Activated CD4-positive, alpha-beta T cell treated with anti-CD3 and anti-CD28 coated beads, Interleukin-2, amount 10 ng/mL, durations not matched to agents 24 days and 14 days (primary cell): ENCODE data around the gene ATP5F1D. TPM values are rescaled to one million over a fixed set of nuclear protein-coding genes. Genes with fewer than 3 reads are reported as not detected.

ENCODE experiments used
- DNase-seq: peaks from one replicate; pipeline ENCODE4 v3.0.0; 2022
- H3K27ac Mint-ChIP-seq: one replicate; pipeline ENCODE4 v1.8.0; 2022; ENCODE audit warnings: mild to moderate bottlenecking, mixed read lengths
- H3K27me3 Mint-ChIP-seq: one replicate; pipeline ENCODE4 v1.8.0; 2022; ENCODE audit warnings: mixed read lengths
- H3K36me3 Mint-ChIP-seq: one replicate; pipeline ENCODE4 v1.8.0; 2022; ENCODE audit warnings: low read depth, mild to moderate bottlenecking, mixed read lengths
- H3K4me1 Mint-ChIP-seq: one replicate; pipeline ENCODE4 v1.8.0; 2021; ENCODE audit warnings: mixed read lengths
- H3K4me3 Mint-ChIP-seq: one replicate; pipeline ENCODE4 v1.8.0; 2022; ENCODE audit warnings: mild to moderate bottlenecking, moderate library complexity, mixed read lengths
- H3K9me3 Mint-ChIP-seq: one replicate; pipeline ENCODE4 v1.8.0; 2021; ENCODE audit warnings: mixed read lengths
- intact Hi-C: fragments of 100-400 bp; cut with micrococcal nuclease; formaldehyde crosslinking; loops from one replicate; pipeline ENCODE4 v1.15.1; 2023
- total RNA-seq: library from RNA; stranded (reverse); gene quantifications from 2 replicates; pipeline ENCODE4 v1.2.3, GENCODE V29; 2022

Gene ATP5F1D
- total RNA-seq, 1 donor from 2014 or later, result 269 TPM

DNA sequence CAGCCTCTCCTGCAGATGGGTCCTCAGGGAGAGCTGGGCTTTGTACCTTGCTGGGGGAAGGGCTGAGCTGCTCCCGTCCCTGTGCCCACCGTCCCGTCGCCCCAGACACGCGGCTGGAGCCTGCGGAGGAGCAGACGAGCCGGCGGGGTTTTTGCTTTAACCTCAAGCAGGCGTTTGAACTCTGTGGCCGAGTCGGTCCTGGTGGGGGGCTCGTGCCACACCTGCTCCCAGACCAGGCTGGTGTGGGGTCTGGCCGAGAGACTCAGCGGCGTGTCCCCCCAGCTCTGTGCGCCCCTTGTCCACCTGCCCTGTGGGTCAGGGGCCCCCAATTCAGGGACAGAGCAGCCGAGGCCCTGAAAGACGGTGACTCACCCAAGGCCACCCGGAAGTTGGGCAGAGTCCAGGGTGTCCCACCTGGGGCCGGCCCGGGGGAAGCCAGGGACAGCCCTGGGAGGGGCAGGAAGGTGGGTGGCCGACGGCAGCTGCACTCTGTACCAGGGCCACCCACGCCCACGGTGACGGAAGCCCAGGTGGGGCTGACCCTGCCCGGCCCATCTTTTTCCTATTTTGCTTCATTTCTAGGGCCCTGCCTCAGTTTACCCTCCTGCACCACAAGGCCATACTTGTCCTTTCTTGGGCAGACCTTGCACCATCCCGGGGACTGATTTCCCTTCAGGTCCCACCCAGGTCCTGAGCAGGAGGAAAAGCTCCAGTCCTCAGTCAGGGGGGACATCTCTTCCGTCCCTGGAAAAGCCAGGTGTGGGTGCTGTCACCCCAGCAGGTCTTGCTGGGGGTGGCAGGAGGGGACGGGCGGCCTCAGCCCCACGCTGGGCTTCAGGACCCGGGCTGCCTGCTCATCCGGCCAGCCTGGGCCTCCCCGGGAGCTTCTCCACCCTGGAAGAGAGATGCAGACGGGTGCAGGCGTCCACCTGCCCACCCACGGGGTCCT, 49.4 kb downstream of the ATP5F1D start:
- no peak overlapping the region for H3K27ac Mint-ChIP-seq
- intact Hi-C loops, result no loop called here
- peaks cover 2% of the 10 kb centered on the region for H3K4me1 Mint-ChIP-seq
- H3K9me3 Mint-ChIP-seq, result no peaks in the 10 kb centered on the region
- H3K36me3 Mint-ChIP-seq, result no peaks in the 10 kb centered on the region
- peaks cover 17% of the 10 kb centered on the region for H3K27me3 Mint-ChIP-seq
- no peak for DNase-seq
- H3K4me3 Mint-ChIP-seq, result no peak overlapping the region

DNA sequence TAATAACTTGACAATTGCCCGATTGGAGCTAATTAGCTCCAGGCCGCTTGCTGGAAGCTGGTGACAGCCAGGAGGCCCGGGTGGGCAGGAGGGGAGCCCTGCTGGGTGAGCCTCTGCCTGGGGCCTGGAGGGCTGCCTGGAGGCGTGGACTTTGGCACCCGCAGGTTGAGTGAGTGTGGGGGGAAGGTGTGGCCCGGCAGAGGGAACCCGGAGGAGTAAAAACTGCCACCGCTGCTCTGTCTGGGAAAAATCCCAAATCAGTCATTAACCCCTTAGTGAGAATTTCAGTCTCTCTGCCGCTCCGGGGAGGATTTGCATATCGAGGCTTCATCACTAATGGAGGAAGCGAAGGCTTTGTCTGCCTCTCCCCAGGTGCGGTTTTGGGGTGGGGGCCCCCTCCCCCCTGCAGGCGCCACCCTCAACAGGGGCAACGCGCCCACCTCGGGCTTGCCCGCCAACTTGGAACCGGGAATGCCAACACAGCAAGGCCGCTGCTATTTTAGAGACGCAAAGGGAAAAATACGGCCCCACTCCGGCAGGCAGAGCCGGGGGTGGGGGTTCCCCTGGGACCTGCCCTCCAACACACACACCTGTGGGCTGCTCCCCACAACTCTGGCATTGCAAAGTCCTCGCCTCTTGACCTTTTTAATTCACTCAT, 50.3 kb downstream of the ATP5F1D start:
- H3K36me3 Mint-ChIP-seq, result no peaks in the 10 kb centered on the region
- no peaks in the 10 kb centered on the region for H3K9me3 Mint-ChIP-seq
- intact Hi-C loops, result no loop called here
- H3K27me3 Mint-ChIP-seq, result peaks cover 13% of the 10 kb centered on the region
- H3K27ac Mint-ChIP-seq, result no peak overlapping the region
- no peaks in the 10 kb centered on the region for H3K4me1 Mint-ChIP-seq
- DNase-seq, result no peak
- no peak overlapping the region for H3K4me3 Mint-ChIP-seq

DNA sequence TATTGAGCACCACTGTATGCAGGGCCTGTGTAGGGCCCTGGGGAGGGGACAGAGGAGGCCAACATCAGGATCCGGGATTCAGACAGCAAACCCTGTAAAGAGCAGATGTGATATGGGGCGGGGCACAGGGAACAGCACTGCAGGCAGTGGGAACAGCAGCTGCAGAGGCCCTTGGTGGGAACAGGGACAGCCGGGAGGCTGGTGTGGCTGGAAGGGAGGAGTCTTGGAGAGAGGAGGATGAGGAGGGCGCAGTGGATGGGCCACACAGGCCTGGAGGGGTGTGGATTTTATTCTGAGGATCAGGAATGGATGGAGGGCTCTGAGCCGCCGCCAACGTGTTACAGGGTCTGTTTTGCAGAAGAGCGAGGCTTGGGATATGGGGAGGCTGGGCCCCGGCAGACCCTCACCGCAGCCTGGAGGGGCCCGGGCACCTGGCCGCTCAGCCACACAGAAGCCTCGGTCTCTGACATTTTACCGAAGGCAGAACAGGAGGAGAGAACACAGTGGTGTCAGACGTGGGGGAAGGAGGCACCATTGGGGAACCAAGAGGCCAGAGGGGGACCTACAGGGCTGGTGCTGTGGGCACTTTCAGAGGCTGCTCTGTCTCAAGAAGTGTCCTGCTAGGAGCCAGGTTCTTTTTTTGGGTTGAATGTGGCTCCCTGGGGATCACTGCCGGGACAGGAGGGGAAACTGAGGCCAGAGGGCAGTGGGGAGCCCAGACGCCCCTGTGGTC, 51.0 kb downstream of the ATP5F1D start:
- Mint-ChIP-seq H3K36me3 (no peaks in the 10 kb centered on the region), H3K4me1 (no peaks in the 10 kb centered on the region), H3K27ac (no peak overlapping the region), H3K27me3 (peaks cover 13% of the 10 kb centered on the region), H3K9me3 (no peaks in the 10 kb centered on the region), H3K4me3 (no peak overlapping the region)
- DNase-seq, result no peak
- intact Hi-C loops, result no loop called here

DNA sequence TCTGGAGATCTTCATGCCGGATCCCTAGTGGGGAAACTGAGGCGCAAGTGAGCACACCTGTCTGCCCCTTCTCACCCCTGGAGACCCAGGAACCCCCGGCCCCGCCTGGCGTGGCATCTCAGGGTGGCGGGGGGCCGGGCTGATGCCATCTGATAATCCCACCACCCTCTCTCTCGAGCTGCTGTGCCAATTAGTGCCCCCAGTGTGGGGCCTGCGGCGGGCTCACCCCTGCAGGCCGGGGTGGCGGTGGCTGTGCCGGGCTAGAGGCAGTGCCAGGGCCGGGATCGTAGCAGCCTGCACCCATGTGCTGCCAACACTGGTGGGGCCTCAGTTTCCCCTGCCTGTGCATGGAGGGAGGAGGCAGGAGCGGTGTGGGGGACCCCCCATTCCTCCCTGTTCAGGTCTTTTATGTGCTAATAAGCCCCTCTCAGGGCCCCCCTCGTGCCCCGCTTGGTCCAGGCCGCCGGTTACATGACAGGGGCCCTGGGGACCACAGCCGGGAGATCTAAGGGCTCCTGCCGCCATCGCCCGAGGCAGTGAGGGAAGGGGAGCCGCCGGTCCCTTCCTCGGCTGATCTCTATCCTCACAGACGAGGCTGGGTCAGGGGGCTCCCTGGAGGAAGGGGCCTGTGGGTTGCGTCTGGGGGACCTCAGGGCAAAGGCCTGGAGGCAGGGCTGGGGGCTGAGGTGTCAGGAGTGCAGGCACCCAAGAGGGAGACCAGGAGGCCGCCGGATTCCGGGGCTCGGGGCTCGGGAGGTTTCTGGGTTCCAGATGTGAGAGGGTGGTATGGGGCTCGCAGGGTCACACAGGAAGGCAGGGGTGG, 52.4 kb downstream of the ATP5F1D start:
- Mint-ChIP-seq H3K4me3 (no peak overlapping the region), H3K36me3 (no peaks in the 10 kb centered on the region), H3K27ac (no peak overlapping the region), H3K9me3 (no peaks in the 10 kb centered on the region), H3K27me3 (peaks cover 13% of the 10 kb centered on the region), H3K4me1 (no peaks in the 10 kb centered on the region)
- no peak for DNase-seq
- intact Hi-C loops, result no loop called here

Other genes with a start within 250 kb of the ATP5F1D start
- 0.07 TPM in 1 of 2 replicates, not detected in the other for gene GRIN3B, start 241.3 kb upstream of the ATP5F1D start, total RNA-seq
- gene TMEM259, start 220.6 kb upstream of the ATP5F1D start, total RNA-seq, result 154 and 156 TPM in 2 replicates
- gene RNU6-2, start 220.2 kb upstream of the ATP5F1D start, total RNA-seq, result not detected in 2 replicates
- gene CNN2, start 215.1 kb upstream of the ATP5F1D start, total RNA-seq, result 112 TPM in 2 replicates
- gene ABCA7, start 201.6 kb upstream of the ATP5F1D start, total RNA-seq, result 15.8 TPM in 2 replicates
- gene ARHGAP45, start 174.6 kb upstream of the ATP5F1D start, total RNA-seq, result 176 and 183 TPM in 2 replicates
- gene POLR2E, start 146.4 kb upstream of the ATP5F1D start, total RNA-seq, result 273 and 274 TPM in 2 replicates
- 225 and 239 TPM in 2 replicates for gene GPX4, start 137.8 kb upstream of the ATP5F1D start, total RNA-seq
- 97.1 and 98.9 TPM in 2 replicates for gene SBNO2, start 67.5 kb upstream of the ATP5F1D start, total RNA-seq
- gene STK11, start 36.0 kb upstream of the ATP5F1D start, total RNA-seq, result 70.3 and 70.9 TPM in 2 replicates
- gene CBARP, start 3.7 kb upstream of the ATP5F1D start, total RNA-seq, result 1.7 and 1.9 TPM in 2 replicates
- 72.3 and 82.4 TPM in 2 replicates for gene MIDN, start 6.8 kb downstream of the ATP5F1D start, total RNA-seq
- 237 TPM in 2 replicates for gene CIRBP, start 27.6 kb downstream of the ATP5F1D start, total RNA-seq
- 115 and 126 TPM in 2 replicates for gene FAM174C, start 33.8 kb downstream of the ATP5F1D start, total RNA-seq
- gene EFNA2, start 44.1 kb downstream of the ATP5F1D start, total RNA-seq, result not detected in 2 replicates
- 108 and 110 TPM in 2 replicates for gene NDUFS7, start 142.2 kb downstream of the ATP5F1D start, total RNA-seq
- gene GAMT, start 159.8 kb downstream of the ATP5F1D start, total RNA-seq, result 28.8 and 32.6 TPM in 2 replicates
- 299 and 323 TPM in 2 replicates for gene DAZAP1, start 165.8 kb downstream of the ATP5F1D start, total RNA-seq
- 1,536 and 1,542 TPM in 2 replicates for gene RPS15, start 196.6 kb downstream of the ATP5F1D start, total RNA-seq
- gene APC2, start 208.4 kb downstream of the ATP5F1D start, total RNA-seq, result 0.16 and 0.24 TPM in 2 replicates
- 34.0 and 38.0 TPM in 2 replicates for gene C19orf25, start 237.5 kb downstream of the ATP5F1D start, total RNA-seq
- 1.0 and 1.6 TPM in 2 replicates for gene PCSK4, start 248.6 kb downstream of the ATP5F1D start, total RNA-seq
- gene REEP6, start 249.4 kb downstream of the ATP5F1D start, total RNA-seq, result 1.1 and 1.7 TPM in 2 replicates